Ishikawa (cell line): ENCODE data around the gene PHYHD1.

ENCODE experiments used
- CREB1 ChIP-seq: IDR thresholded peaks from 2 replicates; pipeline ENCODE4 v1.6.1; 2012; ENCODE audit warnings: low read depth
- EP300 ChIP-seq: IDR thresholded peaks from 2 replicates; pipeline ENCODE4 v1.6.1; 2012; ENCODE audit warnings: borderline replicate concordance
- FOXM1 ChIP-seq: IDR thresholded peaks from 2 replicates; pipeline ENCODE4 v1.6.1; 2012; ENCODE audit warnings: low read depth, borderline replicate concordance
- MAX ChIP-seq: IDR thresholded peaks from 2 replicates; pipeline ENCODE4 v1.6.1; 2012
- NFIC ChIP-seq: IDR thresholded peaks from 2 replicates; pipeline ENCODE4 v1.6.1; 2012
- RAD21 ChIP-seq: IDR thresholded peaks from 2 replicates; pipeline ENCODE4 v1.6.1; 2012; ENCODE audit warnings: low read depth
- TAF1 ChIP-seq: IDR thresholded peaks from 2 replicates; pipeline ENCODE4 v1.6.1; 2012; ENCODE audit warnings: low read depth, mild to moderate bottlenecking
- TEAD4 ChIP-seq: IDR thresholded peaks from 2 replicates; pipeline ENCODE4 v1.6.1; 2012
- USF1 ChIP-seq: IDR thresholded peaks from 2 replicates; pipeline ENCODE4 v1.6.1; 2012
- YY1 ChIP-seq: IDR thresholded peaks from 2 replicates; pipeline ENCODE4 v1.6.1; 2012; ENCODE audit warnings: low read depth

- no peak for TF ChIP-seq NFIC
- no peak for TF ChIP-seq RAD21
- TF ChIP-seq YY1 = no peak
- TF ChIP-seq CREB1 = no peak
- no peak for TF ChIP-seq TEAD4
- TF ChIP-seq FOXM1 = no peak
- no peak for TF ChIP-seq EP300
- TF ChIP-seq USF1 = no peak
- no peak for TF ChIP-seq MAX
- no peak for TF ChIP-seq TAF1
Observed at GRCh38 chr9:128929560-128929959, 8.8 kb downstream of the PHYHD1 start.
